NOMO-1 treated with dmso at 0.1 percent for 144 hours (cell line): ENCODE measurements around the gene IL17RB.

ENCODE experiments used
- DNase-seq: peaks from one replicate; lab custom pipeline; 2025; ENCODE audit not compliant: unreplicated experiment; lab: John Stamatoyannopoulos, UW

The IL17RB gene

DNA sequence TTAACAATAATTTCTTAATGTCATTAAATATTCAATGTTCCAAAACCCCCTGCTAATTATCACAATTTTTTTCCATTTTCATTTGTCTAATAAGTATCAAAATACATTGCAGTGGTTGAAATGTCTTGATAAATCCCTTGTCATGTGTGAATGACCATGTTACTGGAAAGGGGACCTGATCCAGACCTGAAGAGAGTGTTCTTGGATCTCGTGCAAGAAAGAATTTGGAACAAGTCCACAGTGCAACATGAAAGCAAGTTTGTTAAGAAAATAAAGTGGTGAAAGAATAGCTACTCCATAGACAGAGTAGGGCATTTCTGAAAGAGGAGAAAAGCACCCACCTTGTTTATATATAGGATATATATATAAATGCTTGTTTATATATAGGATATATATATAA is 55.7 kb downstream of the IL17RB start:
- DNase-seq, result no peak

GRCh38 chr3:53902711-53903110 is 56.3 kb downstream of the IL17RB start:
- no peak for DNase-seq

GRCh38 chr3:53913401-53913800 is 67.0 kb downstream of the IL17RB start:
- DNase-seq, result no peak
